Transverse colon (tissue), 4 donors: ENCODE measurements around the gene SBF2. TPM values are rescaled to one million over a fixed set of nuclear protein-coding genes. Genes with fewer than 3 reads are reported as not detected.

ENCODE experiments used
- DNase-seq: peaks from one replicate; pipeline ENCODE4 v3.0.0-alpha.2; 2019
- H3K27ac ChIP-seq, 4 donors: fragments of 200-600 bp; sonication (generic); 2 replicates each; pipeline ENCODE4 v1.5.1; 2016 to 2018; ENCODE audit warnings: inconsistent platforms in 4 of 4
- H3K27me3 ChIP-seq: fragments of 200-600 bp; sonication (generic); 2 replicates; pipeline ENCODE4 v1.5.1; 2017; ENCODE audit warnings: inconsistent platforms
- H3K36me3 ChIP-seq, 4 donors: fragments of 200-600 bp; sonication (generic); 2 replicates each; pipeline ENCODE4 v1.5.1; 2017 to 2019; ENCODE audit warnings: inconsistent platforms in 4 of 4
- H3K4me1 ChIP-seq, 4 donors: fragments of 200-600 bp; sonication (generic); 2 replicates each; pipeline ENCODE4 v1.5.1; 2017 to 2020; ENCODE audit warnings: inconsistent platforms in 4 of 4
- H3K4me3 ChIP-seq, 4 donors: fragments of 200-600 bp; sonication (generic); 1 replicate in 1 of 4; 2 replicates in 3 of 4; pipeline versions ENCODE4 v1.5.1 to v1.6.1; 2017 to 2019; ENCODE audit warnings: inconsistent platforms in 4 of 4
- H3K9me3 ChIP-seq, 2 donors: fragments of 200-600 bp; sonication (generic); 2 replicates each; pipeline ENCODE4 v1.5.1; 2017 to 2019; ENCODE audit warnings: inconsistent platforms in 2 of 2
- CTCF ChIP-seq, 5 experiments: fragments of 200-600 bp in 3 of 5; fragments of 450-650 bp in 2 of 5; sonication (generic) in 3 of 5; IDR thresholded peaks; 1 replicate in 2 of 5; 2 replicates in 3 of 5; pipeline ENCODE4 v1.5.1; 2016 to 2017; ENCODE audit warnings: antibody characterized with exemption in 5 of 5, inconsistent platforms in 3 of 5, mild to moderate bottlenecking in 2 of 5, moderate library complexity in 1 of 5
- EP300 ChIP-seq: sonication (generic); formaldehyde crosslinking; IDR thresholded peaks from one replicate; pipeline ENCODE4 v1.6.1; 2017; ENCODE audit warnings: antibody characterized with exemption, low read depth
- POLR2A ChIP-seq: fragments of 450-650 bp; IDR thresholded peaks from one replicate; pipeline ENCODE4 v1.6.1; 2016; ENCODE audit warnings: antibody characterized with exemption, mild to moderate bottlenecking, moderate library complexity
- POLR2AphosphoS5 ChIP-seq, 3 donors: sonication (generic); formaldehyde crosslinking; IDR thresholded peaks; one replicate each; pipeline ENCODE4 v1.6.1; 2016; ENCODE audit warnings: antibody characterized with exemption in 3 of 3
- WGBS, 2 donors: methylation state at CpG; one replicate each; pipeline ENCODE4 v1.1.5; 2018; ENCODE audit warnings: low coverage in 1 of 2; 5-methylcytosine and 5-hydroxymethylcytosine counted together
- in situ Hi-C, 4 donors: fragments of 200-750 bp; cut with MboI; loops; one replicate each; pipeline versions ENCODE4 v1.15.0 to v1.15.1; 2017; ENCODE audit warnings: low sequenced_read_pairs in 3 of 4, low pct_ligation_motif_present in 1 of 4, low pct_unique_long_range_greater_than_20kb in 1 of 4
- intact Hi-C: fragments of 100-400 bp; cut with DNase I; formaldehyde crosslinking; loops from one replicate; pipeline ENCODE4 v1.15.1; 2023; ENCODE audit warnings: low total_unique reads
- total RNA-seq, 4 donors: library from RNA; depleted of rRNA; stranded (reverse); fragments of >200 nt; gene quantifications; one replicate each; pipeline ENCODE4 v1.1.0, GENCODE V29; 2016

Gene SBF2
- total RNA-seq, 4 donors from 2014 or later, result 46.4 to 71.0 (median 54.8) TPM

GRCh38 chr11:9969068-9969467, 325.0 kb downstream of the SBF2 start:
- in situ Hi-C loops (loop anchor here in 3 of 4 donors (25.0 kb wide), 1 partner anchor 207 kb away; no protein-coding TSS in a partner anchor), intact Hi-C loops (no loop called here)
- Histone ChIP-seq H3K9me3 (no peaks in the 10 kb centered on the region), H3K4me3 (no peak overlapping the region), H3K36me3 (no peaks in the 10 kb centered on the region), H3K4me1 (no peaks in the 10 kb centered on the region), H3K27ac (no peak overlapping the region), H3K27me3 (no peaks in the 10 kb centered on the region)
- no peak for DNase-seq
- TF ChIP-seq EP300 (no peak), POLR2AphosphoS5 (IDR thresholded peaks at IDR 0.05) (no peak), POLR2A (no peak), CTCF (IDR thresholded peaks at IDR 0.05) (no peak)
- WGBS, 2 donors, result 76 to 80% methylated on average over 1 to 2 of the region's 2 CpGs

GRCh38 chr11:9962722-9963121, 331.3 kb downstream of the SBF2 start:
- no peak overlapping the region for H3K27ac ChIP-seq

GRCh38 chr11:9957072-9957471, 336.9 kb downstream of the SBF2 start:
- H3K27me3 ChIP-seq, result no peaks in the 10 kb centered on the region
- 95 to 100% methylated on average over 4 of the region's 4 CpGs for WGBS, 2 donors
- peaks cover 0 to 8% (median 0%) of the 10 kb centered on the region in 4 donors for H3K36me3 ChIP-seq
- TF ChIP-seq POLR2A (no peak), POLR2AphosphoS5 (IDR thresholded peaks at IDR 0.05) (no peak), EP300 (no peak), CTCF (IDR thresholded peaks at IDR 0.05) (no peak)
- in situ Hi-C loops (loop anchor here in 3 of 4 donors (25.0 kb wide), 1 partner anchor 195 kb away; no protein-coding TSS in a partner anchor), intact Hi-C loops (no loop called here)
- H3K9me3 ChIP-seq, result no peaks in the 10 kb centered on the region
- no peak for DNase-seq
- no peak overlapping the region for H3K4me3 ChIP-seq
- H3K27ac ChIP-seq, result no peak overlapping the region
- peaks cover 0 to 4% (median 0%) of the 10 kb centered on the region in 4 donors for H3K4me1 ChIP-seq

More at GRCh38 chr11:9962722-9963121, 331.3 kb downstream of the SBF2 start:
- Histone ChIP-seq H3K9me3 (no peaks in the 10 kb centered on the region), H3K36me3 (peaks cover 0 to 13% (median 0%) of the 10 kb centered on the region in 4 donors), H3K27me3 (no peaks in the 10 kb centered on the region), H3K4me3 (no peak overlapping the region), H3K4me1 (no peaks in the 10 kb centered on the region)
- DNase-seq, result no peak
- intact Hi-C loops, result no loop called here
- TF ChIP-seq CTCF (IDR thresholded peaks at IDR 0.05) (no peak), POLR2AphosphoS5 (IDR thresholded peaks at IDR 0.05) (no peak), POLR2A (no peak), EP300 (no peak)
- in situ Hi-C loops, result loop anchor here in 3 of 4 donors (25.0 kb wide), 1 partner anchor 200 kb away; no protein-coding TSS in a partner anchor

- in situ Hi-C loops (loop anchor here in 3 of 4 donors (25.0 kb wide), 1 partner anchor 194 kb away; no protein-coding TSS in a partner anchor), intact Hi-C loops (no loop called here)
- Histone ChIP-seq H3K36me3 (peaks cover 0 to 2% (median 0%) of the 10 kb centered on the region in 4 donors), H3K4me3 (no peak overlapping the region), H3K9me3 (no peaks in the 10 kb centered on the region), H3K4me1 (peaks cover 0 to 4% (median 0%) of the 10 kb centered on the region in 4 donors), H3K27me3 (no peaks in the 10 kb centered on the region), H3K27ac (no peak overlapping the region)
- DNase-seq, result no peak
- TF ChIP-seq POLR2A (no peak), POLR2AphosphoS5 (IDR thresholded peaks at IDR 0.05) (no peak), CTCF (IDR thresholded peaks at IDR 0.05) (no peak), EP300 (no peak)
- WGBS, 2 donors, result 72 to 77% methylated on average over 2 of the region's 2 CpGs
These were observed 337.5 kb downstream of the SBF2 start for GRCh38 chr11:9956483-9956882.
